Measurements from ENCODE around the gene CACNA1A. TPM values are rescaled to one million over a fixed set of nuclear protein-coding genes. Genes with fewer than 3 reads are reported as not detected.

The CACNA1A gene
- total and polyA plus RNA-seq, 2 of the 13 experiments (the other 11 are each of a cell fraction or from before 2014, with no cell fraction given): not detected

- Histone ChIP-seq H3K36me3 (replicated peaks in 1 of 2; ENCODE audit: control insufficient read depth in 1 of 2, insufficient read depth in 2 of 2, low read length in 2 of 2) (no peaks in the 10 kb centered on the region), H3K27ac (ENCODE audit: extremely low read length, insufficient read depth, low read length) (no peak overlapping the region), H3K9me3 (ENCODE audit: low read length) (no peaks in the 10 kb centered on the region), H3K79me2 (ENCODE audit: insufficient read depth, low read length) (no peaks in the 10 kb centered on the region), H3K27me3 (ENCODE audit: control insufficient read depth in 1 of 2, insufficient read depth in 2 of 2, low read length in 2 of 2) (peaks cover 2 to 25% of the 10 kb centered on the region in 2 experiments; a peak in 4 of 5 replicates), H3K4me3 (replicated peaks in 1 of 3; ENCODE audit: insufficient read depth in 1 of 3, low read depth in 2 of 3, low read length in 3 of 3) (no peak overlapping the region), H3K4me2 (ENCODE audit: low read depth, low read length) (no peak overlapping the region), H3K9ac (ENCODE audit: insufficient read depth, low read depth, low read length) (no peak overlapping the region), H3K4me1 (ENCODE audit: insufficient read depth, low read length) (no peaks in the 10 kb centered on the region), H4K20me1 (ENCODE audit: insufficient read depth, low read length) (no peaks in the 10 kb centered on the region), H2AFZ (ENCODE audit: low read length) (no peak overlapping the region)
- ChIA-PET POLR2A (no interaction called here), CTCF (ENCODE audit: low intra/inter-chr PET ratio, low total read pairs) (no interaction called here)
- TF ChIP-seq ZBTB46 (CRISPR knock-in tag; IDR thresholded peaks at IDR 0.05; ENCODE audit: borderline replicate concordance) (no peak), SMC3 (IDR thresholded peaks at IDR 0.05; ENCODE audit: low read length) (no peak), ZNF207 (IDR thresholded peaks at IDR 0.05; ENCODE audit: borderline replicate concordance) (no peak), CTCF (CRISPR knock-in tag; IDR thresholded peaks at IDR 0.05) (peak; percentile 37), U2AF1 (optimal IDR thresholded peaks at IDR 0.05; ENCODE audit: low read depth, low read length) (no peak), NR0B2 (CRISPR knock-in tag; IDR thresholded peaks at IDR 0.05) (no peak), IKZF1 (IDR thresholded peaks at IDR 0.05) (no peak), SNAPC5 (CRISPR knock-in tag; IDR thresholded peaks at IDR 0.05; ENCODE audit: borderline replicate concordance) (no peak), ZNF777 (CRISPR knock-in tag; IDR thresholded peaks at IDR 0.05) (no peak), BRCA1 (CRISPR knock-in tag; IDR thresholded peaks at IDR 0.05) (no peak), MXD1 (CRISPR knock-in tag; IDR thresholded peaks at IDR 0.05) (no peak), ARID2 (CRISPR knock-in tag; IDR thresholded peaks at IDR 0.05; ENCODE audit: borderline replicate concordance) (no peak), ELF3 (CRISPR knock-in tag; IDR thresholded peaks at IDR 0.05) (no peak), ZNF460 (CRISPR knock-in tag; IDR thresholded peaks at IDR 0.05; ENCODE audit: borderline replicate concordance) (no peak), STAG1 (CRISPR knock-in tag; IDR thresholded peaks at IDR 0.05) (peak; percentile 23; the same call in 1 of the 2 replicates), BRD4 (CRISPR knock-in tag; IDR thresholded peaks at IDR 0.05) (no peak)
- BruUV-seq (replicated peaks): no TSS peak
- intact Hi-C loops (cut with micrococcal nuclease; ENCODE audit: unreplicated experiment) (no loop called here), in situ Hi-C loops (cut with HindIII; ENCODE audit: extremely low pct_ligation_motif_present, low pct_unique_long_range_greater_than_20kb) (no loop called here)
- DNase-seq (ENCODE audit: low spot score) (no peak), ATAC-seq (peak; percentile 47; the same call in 1 of the 3 replicates), FAIRE-seq (peak; percentile 59)
- WGBS (ENCODE audit: low lambda C conversion rate): 27% methylated on average over 6 of the region's 10 CpGs
These were observed 206.4 kb downstream of the CACNA1A start for GRCh38 chr19:13299838-13300237.

Measured in HepG2 (cell line).